Right atrium auricular region (tissue), 2 donors: ENCODE measurements around the gene RPL34. TPM values are rescaled to one million over a fixed set of nuclear protein-coding genes. Genes with fewer than 3 reads are reported as not detected.
"Not testable (repeated sequence)": the region's sequence is repeated elsewhere in the genome, so short reads cannot be mapped to it uniquely, and the experiment has no call there.

Source experiments
- DNase-seq: peaks from one replicate; pipeline ENCODE4 v3.0.0-alpha.2; 2019; ENCODE audit warnings: low spot score
- H3K27ac ChIP-seq, 2 donors: fragments of 200-600 bp; sonication (generic); 1 replicate in 1 of 2; 2 replicates in 1 of 2; pipeline ENCODE4 v1.5.1; 2016 to 2019
- H3K27me3 ChIP-seq, 2 donors: fragments of 200-600 bp; sonication (generic); one replicate each; pipeline versions ENCODE4 v1.5.1 to v1.6.0; 2017 to 2019
- H3K36me3 ChIP-seq: fragments of 200-600 bp; sonication (generic); one replicate; pipeline ENCODE4 v1.5.1; 2016
- H3K4me1 ChIP-seq, 2 donors: fragments of 200-600 bp; sonication (generic); one replicate each; pipeline versions ENCODE4 v1.5.1 to v1.6.0; 2017 to 2019
- H3K4me3 ChIP-seq, 2 donors: fragments of 200-600 bp; sonication (generic); 1 replicate in 1 of 2; 2 replicates in 1 of 2; pipeline ENCODE4 v1.5.1; 2017 to 2019; ENCODE audit warnings: mild to moderate bottlenecking in 1 of 2, moderate library complexity in 1 of 2
- H3K9me3 ChIP-seq, 2 donors: fragments of 200-600 bp; sonication (generic); one replicate each; pipeline ENCODE4 v1.5.1; 2019
- CTCF ChIP-seq, 2 donors: fragments of 200-600 bp; sonication (generic); IDR thresholded peaks; one replicate each; pipeline ENCODE4 v1.5.1; 2019; ENCODE audit warnings: antibody characterized with exemption in 2 of 2
- total RNA-seq, 2 donors: library from RNA; depleted of rRNA; stranded (reverse); fragments of >200 nt; gene quantifications; one replicate each; pipeline ENCODE4 v1.1.0, GENCODE V29; 2016

Gene RPL34
- total RNA-seq, 2 donors from 2014 or later, result 435 to 652 TPM

DNA sequence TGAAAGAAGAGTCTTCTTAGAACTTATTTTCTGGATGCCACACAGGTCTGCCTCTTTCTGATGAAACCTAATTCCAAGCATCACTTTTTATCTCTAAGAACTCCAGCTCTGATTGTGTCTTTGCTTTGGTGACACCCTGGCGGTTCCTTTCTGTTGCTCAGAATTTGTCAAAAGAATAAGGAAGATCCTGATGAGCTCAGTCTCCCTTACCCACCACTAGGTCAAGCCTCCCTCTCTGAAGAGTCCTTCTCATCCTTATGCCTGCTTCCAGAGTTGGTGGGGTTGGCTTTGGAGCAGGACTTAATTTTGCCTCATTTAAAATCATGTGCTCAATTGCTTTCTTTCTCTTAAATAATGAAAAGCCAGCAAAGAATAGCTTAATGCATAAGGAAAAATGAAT, 31.5 kb upstream of the RPL34 start:
- no peaks in the 10 kb centered on the region for H3K9me3 ChIP-seq
- no peaks in the 10 kb centered on the region for H3K27me3 ChIP-seq
- no peak overlapping the region for H3K27ac ChIP-seq
- no peaks in the 10 kb centered on the region for H3K4me1 ChIP-seq
- no peak overlapping the region for H3K4me3 ChIP-seq
- no peak for TF ChIP-seq CTCF (IDR thresholded peaks at IDR 0.05)
- no peaks in the 10 kb centered on the region for H3K36me3 ChIP-seq
- DNase-seq, result no peak

GRCh38 chr4:108589961-108590360, 30.4 kb upstream of the RPL34 start:
- H3K4me1 ChIP-seq, result no peaks in the 10 kb centered on the region
- DNase-seq, result no peak
- TF ChIP-seq CTCF (IDR thresholded peaks at IDR 0.05), result no peak
- H3K4me3 ChIP-seq, result no peak overlapping the region
- H3K27me3 ChIP-seq, result no peaks in the 10 kb centered on the region
- H3K36me3 ChIP-seq, result no peaks in the 10 kb centered on the region
- H3K27ac ChIP-seq, result no peak overlapping the region
- no peaks in the 10 kb centered on the region for H3K9me3 ChIP-seq

- Histone ChIP-seq H3K27me3 (no peaks in the 10 kb centered on the region), H3K4me3 (no peak overlapping the region), H3K36me3 (no peaks in the 10 kb centered on the region), H3K27ac (no peak overlapping the region), H3K9me3 (no peaks in the 10 kb centered on the region), H3K4me1 (no peaks in the 10 kb centered on the region)
- TF ChIP-seq CTCF (IDR thresholded peaks at IDR 0.05), result no peak
- no peak for DNase-seq
Measured at GRCh38 chr4:108590776-108591175, 29.6 kb upstream of the RPL34 start.

GRCh38 chr4:108592674-108592986, 27.7 kb upstream of the RPL34 start:
- TF ChIP-seq CTCF (IDR thresholded peaks at IDR 0.05), result no peak
- Histone ChIP-seq H3K27ac (no peak overlapping the region), H3K9me3 (no peaks in the 10 kb centered on the region), H3K4me3 (no peak overlapping the region), H3K36me3 (no peaks in the 10 kb centered on the region), H3K27me3 (no peaks in the 10 kb centered on the region), H3K4me1 (no peaks in the 10 kb centered on the region)
- no peak for DNase-seq

DNA sequence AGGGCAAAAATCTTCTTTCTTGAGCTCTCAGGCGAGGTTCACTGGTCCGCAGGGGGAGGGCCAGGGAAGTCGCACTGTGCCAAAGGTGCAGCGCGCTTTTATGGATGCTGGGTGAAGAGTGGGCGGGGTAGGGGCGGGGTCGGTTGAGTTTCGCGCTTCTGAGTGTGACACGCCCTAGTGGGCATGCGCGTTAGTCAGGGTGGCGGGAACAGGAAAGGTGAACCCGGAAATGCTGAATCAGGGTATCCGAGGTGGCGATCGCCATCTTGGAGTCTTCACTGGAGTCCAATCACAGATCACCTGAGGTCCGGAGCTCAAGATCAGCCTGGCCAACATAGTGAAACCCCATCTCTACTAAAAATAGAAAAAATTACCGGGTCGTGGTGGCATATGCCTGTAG, 26.1 kb upstream of the RPL34 start:
- not testable (repeated sequence) for DNase-seq, H3K4me1 ChIP-seq, H3K9me3 ChIP-seq, H3K27me3 ChIP-seq, H3K27ac ChIP-seq, H3K36me3 ChIP-seq, H3K4me3 ChIP-seq

- H3K36me3 ChIP-seq, result no peaks in the 10 kb centered on the region
- H3K4me3 ChIP-seq, result no peak overlapping the region
- H3K4me1 ChIP-seq, result no peaks in the 10 kb centered on the region
- DNase-seq, result no peak
- no peak overlapping the region for H3K27ac ChIP-seq
- H3K27me3 ChIP-seq, result no peaks in the 10 kb centered on the region
- no peak for TF ChIP-seq CTCF (IDR thresholded peaks at IDR 0.05)
- no peaks in the 10 kb centered on the region for H3K9me3 ChIP-seq
Measured at GRCh38 chr4:108596344-108596743, 24.0 kb upstream of the RPL34 start.
